Fibroblast of pulmonary artery (primary cell): ENCODE results near the gene FBXO42.
"Not testable (repeated sequence)": the region's sequence is repeated elsewhere in the genome, so short reads cannot be mapped to it uniquely, and the experiment has no call there.

Source experiments
- DNase-seq: peaks from one replicate; pipeline ENCODE4 v3.0.0-alpha.2; 2010; ENCODE audit warnings: low read depth
- H3K4me3 ChIP-seq: replicated peaks from 2 replicates; pipeline ENCODE4 v1.5.1; 2011; ENCODE audit warnings: low read depth, mild to moderate bottlenecking, control low read depth, low read length, moderate library complexity
- CTCF ChIP-seq: IDR thresholded peaks from 2 replicates; pipeline ENCODE4 v1.5.1; 2011; ENCODE audit warnings: mild to moderate bottlenecking, control low read depth, low read length, inconsistent platforms; ENCODE audit errors: missing control alignments

Gene FBXO42

GRCh38 chr1:16229976-16230740 lies 122.1 kb downstream of the FBXO42 start:
- TF ChIP-seq CTCF, result no peak
- H3K4me3 ChIP-seq, result no peak overlapping the region
- no peak for DNase-seq

GRCh38 chr1:16226490-16227179 lies 125.6 kb downstream of the FBXO42 start:
- DNase-seq, result peak; percentile 19
- no peak for TF ChIP-seq CTCF
- peak overlapping the region; percentile 27 for H3K4me3 ChIP-seq

GRCh38 chr1:16226129-16226489 lies 126.2 kb downstream of the FBXO42 start:
- no peak for TF ChIP-seq CTCF
- DNase-seq, result no peak
- no peak overlapping the region for H3K4me3 ChIP-seq

GRCh38 chr1:16224472-16224871 lies 127.8 kb downstream of the FBXO42 start:
- no peak for DNase-seq
- H3K4me3 ChIP-seq, result no peak overlapping the region
- no peak for TF ChIP-seq CTCF

- DNase-seq, H3K4me3 ChIP-seq: not testable (repeated sequence)
These were observed 129.6 kb downstream of the FBXO42 start for GRCh38 chr1:16222716-16223115.

- DNase-seq, result no peak
- no peak overlapping the region for H3K4me3 ChIP-seq
- no peak for TF ChIP-seq CTCF
These were observed 130.8 kb downstream of the FBXO42 start for GRCh38 chr1:16221499-16221898.

GRCh38 chr1:16219968-16220500 lies 132.2 kb downstream of the FBXO42 start:
- TF ChIP-seq CTCF, result no peak
- no peak overlapping the region for H3K4me3 ChIP-seq
- no peak for DNase-seq
